Liver (tissue), 3 donors: ENCODE results near the gene BRD4.

ENCODE experiments used
- ATF3 ChIP-seq: IDR thresholded peaks from 2 replicates; pipeline ENCODE4 v1.6.1; 2016; ENCODE audit warnings: antibody characterized with exemption
- CTCF ChIP-seq: fragments of 150-350 bp; IDR thresholded peaks from 2 replicates; pipeline ENCODE4 v1.5.1; 2017; ENCODE audit warnings: improper control_type of control experiment, low read depth, low read length; ENCODE audit not compliant: missing input control
- EGR1 ChIP-seq, 2 donors: IDR thresholded peaks; 2 replicates each; pipeline ENCODE4 v1.6.1; 2016 to 2018; ENCODE audit warnings: antibody characterized with exemption in 2 of 2, low read depth in 2 of 2
- GABPA ChIP-seq, 2 donors: IDR thresholded peaks in 1 of 2; conservative IDR thresholded peaks in 1 of 2; 2 replicates each; pipeline ENCODE4 v1.6.1; 2016; ENCODE audit warnings: antibody characterized with exemption in 2 of 2, mild to moderate bottlenecking in 1 of 2, moderate library complexity in 1 of 2
- HNF4A ChIP-seq, 2 donors: conservative IDR thresholded peaks; 2 replicates each; pipeline ENCODE4 v1.6.1; 2016; ENCODE audit warnings: antibody characterized with exemption in 2 of 2, mild to moderate bottlenecking in 2 of 2
- HNF4G ChIP-seq: IDR thresholded peaks from 2 replicates; pipeline ENCODE4 v1.6.1; 2016; ENCODE audit warnings: antibody characterized with exemption
- JUND ChIP-seq, 2 donors: IDR thresholded peaks; 2 replicates each; pipeline ENCODE4 v1.6.1; 2016; ENCODE audit warnings: antibody characterized with exemption in 2 of 2
- MAX ChIP-seq: IDR thresholded peaks from 2 replicates; pipeline ENCODE4 v1.6.1; 2016; ENCODE audit warnings: antibody characterized with exemption
- RAD21 ChIP-seq, 2 donors: IDR thresholded peaks; 2 replicates each; pipeline ENCODE4 v1.6.1; 2016; ENCODE audit warnings: antibody characterized with exemption in 2 of 2, mild to moderate bottlenecking in 2 of 2
- REST ChIP-seq: IDR thresholded peaks from 2 replicates; pipeline ENCODE4 v1.6.1; 2016; ENCODE audit warnings: antibody characterized with exemption, mild to moderate bottlenecking
- SP1 ChIP-seq: IDR thresholded peaks from 2 replicates; pipeline ENCODE4 v1.6.1; 2018; ENCODE audit warnings: antibody characterized with exemption, mild to moderate bottlenecking
- TAF1 ChIP-seq: conservative IDR thresholded peaks from 2 replicates; pipeline ENCODE4 v1.6.1; 2016; ENCODE audit warnings: antibody characterized with exemption, mild to moderate bottlenecking
- YY1 ChIP-seq: IDR thresholded peaks from 2 replicates; pipeline ENCODE4 v1.6.1; 2016; ENCODE audit warnings: antibody characterized with exemption, mild to moderate bottlenecking
- donor health status: healthy.
- donor health status: healthy.

- TF ChIP-seq EGR1 (IDR thresholded peaks at IDR 0.05; ENCODE audit: low read depth in 2 of 2) (no peak), HNF4G (no peak), RAD21 (IDR thresholded peaks at IDR 0.05) (no peak), TAF1 (no peak), CTCF (no peak), ATF3 (no peak), SP1 (no peak), JUND (IDR thresholded peaks at IDR 0.05) (no peak), YY1 (no peak), MAX (no peak), GABPA (IDR thresholded peaks at IDR 0.05 in 1 of 2, conservative IDR thresholded peaks at IDR 0.05 in 1 of 2) (no peak), REST (no peak), HNF4A (conservative IDR thresholded peaks at IDR 0.05) (no peak)
Measured at GRCh38 chr19:15317392-15318071, 14.8 kb downstream of the BRD4 start.
